ENCODE results near the gene TNFRSF8. TPM values are rescaled to one million over a fixed set of nuclear protein-coding genes. Genes with fewer than 3 reads are reported as not detected.

Gene TNFRSF8
- total RNA-seq, 1 donor from 2014 or later = 0.35 TPM

DNA sequence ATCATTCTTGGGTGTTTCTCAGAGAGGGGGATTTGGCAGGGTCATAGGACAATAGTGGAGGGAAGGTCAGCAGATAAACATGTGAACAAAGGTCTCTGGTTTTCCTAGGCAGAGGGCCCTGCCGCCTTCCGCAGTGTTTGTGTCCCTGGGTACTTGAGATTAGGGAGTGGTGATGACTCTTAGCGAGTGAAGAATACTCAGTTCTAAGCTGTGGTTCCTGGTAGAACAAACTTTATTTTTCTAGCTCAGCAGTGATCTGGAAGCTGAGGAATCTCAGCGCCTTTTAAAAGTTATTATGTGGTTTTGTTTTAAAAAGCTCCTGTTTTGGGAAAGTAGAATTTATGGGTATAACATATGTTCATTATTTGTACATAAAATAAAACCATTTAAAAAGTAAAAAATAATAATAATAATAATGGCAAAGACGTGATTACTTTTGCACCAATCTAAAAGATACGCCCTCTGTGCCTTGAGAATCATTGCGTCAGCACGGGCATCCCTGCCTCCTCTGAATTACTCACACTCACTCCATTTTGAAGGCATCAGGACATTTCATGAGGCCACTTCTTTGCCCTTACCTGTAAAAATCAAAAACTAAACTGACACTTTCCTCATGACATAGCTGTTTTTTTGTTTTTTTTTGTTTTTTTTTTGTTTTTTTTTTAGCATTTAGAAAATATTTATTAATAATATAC, 74.0 kb downstream of the TNFRSF8 start:
- DNase-seq (ENCODE audit: low read depth) = no peak
- H3K4me3 ChIP-seq (ENCODE audit: low read depth, low read length) = no peak overlapping the region
- TF ChIP-seq, protein P1, sequence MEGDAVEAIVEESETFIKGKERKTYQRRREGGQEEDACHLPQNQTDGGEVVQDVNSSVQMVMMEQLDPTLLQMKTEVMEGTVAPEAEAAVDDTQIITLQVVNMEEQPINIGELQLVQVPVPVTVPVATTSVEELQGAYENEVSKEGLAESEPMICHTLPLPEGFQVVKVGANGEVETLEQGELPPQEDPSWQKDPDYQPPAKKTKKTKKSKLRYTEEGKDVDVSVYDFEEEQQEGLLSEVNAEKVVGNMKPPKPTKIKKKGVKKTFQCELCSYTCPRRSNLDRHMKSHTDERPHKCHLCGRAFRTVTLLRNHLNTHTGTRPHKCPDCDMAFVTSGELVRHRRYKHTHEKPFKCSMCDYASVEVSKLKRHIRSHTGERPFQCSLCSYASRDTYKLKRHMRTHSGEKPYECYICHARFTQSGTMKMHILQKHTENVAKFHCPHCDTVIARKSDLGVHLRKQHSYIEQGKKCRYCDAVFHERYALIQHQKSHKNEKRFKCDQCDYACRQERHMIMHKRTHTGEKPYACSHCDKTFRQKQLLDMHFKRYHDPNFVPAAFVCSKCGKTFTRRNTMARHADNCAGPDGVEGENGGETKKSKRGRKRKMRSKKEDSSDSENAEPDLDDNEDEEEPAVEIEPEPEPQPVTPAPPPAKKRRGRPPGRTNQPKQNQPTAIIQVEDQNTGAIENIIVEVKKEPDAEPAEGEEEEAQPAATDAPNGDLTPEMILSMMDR (conservative IDR thresholded peaks at IDR 0.05; ENCODE audit: low read depth, low read length) = no peak

DNA sequence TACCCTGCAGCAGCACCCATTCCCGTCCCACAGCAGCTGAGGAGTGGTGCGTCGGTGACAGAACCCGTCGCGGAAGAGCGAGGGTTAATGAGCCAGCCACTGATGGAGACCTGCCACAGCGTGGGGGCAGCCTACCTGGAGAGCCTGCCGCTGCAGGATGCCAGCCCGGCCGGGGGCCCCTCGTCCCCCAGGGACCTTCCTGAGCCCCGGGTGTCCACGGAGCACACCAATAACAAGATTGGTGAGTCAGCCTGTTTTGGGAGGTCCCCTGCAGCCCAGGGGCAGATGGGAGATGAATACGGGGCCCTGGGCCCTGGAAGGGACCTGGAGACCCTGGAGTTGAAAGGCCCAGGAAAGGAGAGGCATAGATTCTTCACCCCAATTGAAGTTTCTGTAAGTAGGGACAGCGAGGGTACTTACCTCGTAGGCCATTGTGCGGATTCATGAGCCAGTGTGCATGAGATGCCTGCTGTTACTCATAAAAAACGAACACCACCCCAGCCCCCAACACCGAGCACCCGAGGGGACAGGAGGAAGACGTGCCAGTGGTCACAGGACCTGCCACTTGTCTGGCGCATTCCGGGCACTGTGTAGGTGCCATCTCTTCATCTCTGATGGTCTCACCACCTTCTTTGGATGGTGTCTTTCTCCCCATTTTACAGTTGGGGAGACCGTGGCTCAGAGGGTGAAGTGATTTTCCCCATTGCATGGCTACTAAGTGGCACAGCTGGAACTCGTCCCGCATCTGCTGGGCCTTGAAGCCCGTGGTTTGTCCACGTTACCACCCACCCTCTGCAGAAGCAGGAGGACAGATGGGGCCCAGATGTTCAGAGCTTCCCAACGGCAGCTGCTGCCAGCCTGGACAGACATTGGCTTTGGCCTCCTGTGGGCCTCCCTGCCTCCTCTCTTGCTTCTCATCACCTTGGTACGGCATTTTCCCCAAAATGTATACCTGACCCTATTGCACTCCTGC, 75.4 kb downstream of the TNFRSF8 start:
- no peak overlapping the region for H3K4me3 ChIP-seq (ENCODE audit: low read depth, low read length)
- no peak for DNase-seq (ENCODE audit: low read depth)
- TF ChIP-seq, protein P1 (conservative IDR thresholded peaks at IDR 0.05; ENCODE audit: low read depth, low read length) = no peak

DNA sequence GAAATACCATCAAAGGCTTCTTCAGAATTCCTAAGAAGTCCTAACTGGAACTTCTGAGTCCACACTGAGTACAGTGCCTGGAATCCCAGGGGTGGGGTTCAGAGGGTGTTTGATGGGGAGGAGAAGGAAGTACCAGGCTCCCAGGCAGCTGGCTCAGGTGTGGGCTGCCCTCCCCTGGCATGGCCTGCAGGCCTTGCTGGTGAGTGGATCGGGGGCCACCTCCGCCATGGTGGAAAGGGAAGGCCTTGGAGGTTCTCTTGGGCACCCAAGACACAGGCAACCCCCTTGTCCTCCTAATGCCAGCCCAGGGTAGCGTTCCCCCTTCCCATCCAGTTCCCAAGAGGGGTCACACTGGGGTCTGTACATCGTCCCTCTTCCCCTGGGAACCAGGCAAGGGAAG, 76.9 kb downstream of the TNFRSF8 start:
- no peak overlapping the region for H3K4me3 ChIP-seq (ENCODE audit: low read depth, low read length)
- TF ChIP-seq, protein P1 (conservative IDR thresholded peaks at IDR 0.05; ENCODE audit: low read depth, low read length) = no peak
- DNase-seq (ENCODE audit: low read depth) = no peak

DNA sequence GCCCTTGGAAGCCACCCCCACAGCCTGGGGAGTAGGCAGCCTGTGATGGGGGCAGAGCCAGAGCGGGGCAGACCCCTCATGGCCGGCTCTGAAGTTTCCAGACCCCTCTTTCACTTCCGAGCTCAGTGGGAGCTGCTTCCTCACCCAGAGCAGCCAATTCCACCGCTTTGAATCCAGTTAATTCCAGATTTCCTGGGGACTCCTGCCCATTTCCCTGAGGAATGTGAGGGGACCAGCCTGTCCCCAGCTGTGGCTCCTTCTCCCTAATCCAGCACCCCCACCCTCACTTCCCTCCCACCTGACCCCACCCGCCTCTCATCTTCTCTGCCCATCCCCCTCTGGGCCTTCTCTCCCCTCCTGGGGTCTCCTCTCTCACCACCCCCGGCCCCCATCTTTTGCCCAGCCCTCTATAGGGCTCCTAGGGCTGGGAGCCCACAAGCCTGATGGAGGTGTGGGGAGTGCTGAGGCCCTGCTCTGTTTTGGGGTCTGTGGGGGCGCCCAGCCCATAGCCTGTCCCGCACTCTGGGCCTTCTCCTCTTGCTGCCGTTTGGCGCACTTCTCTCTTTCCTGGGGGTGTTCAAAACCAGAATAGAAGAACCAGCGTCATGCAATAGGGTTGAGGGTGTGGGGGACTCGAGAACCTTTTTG, 77.5 kb downstream of the TNFRSF8 start:
- DNase-seq (ENCODE audit: low read depth) = no peak
- TF ChIP-seq, protein P1 (conservative IDR thresholded peaks at IDR 0.05; ENCODE audit: low read depth, low read length) = no peak
- no peak overlapping the region for H3K4me3 ChIP-seq (ENCODE audit: low read depth, low read length)

DNA sequence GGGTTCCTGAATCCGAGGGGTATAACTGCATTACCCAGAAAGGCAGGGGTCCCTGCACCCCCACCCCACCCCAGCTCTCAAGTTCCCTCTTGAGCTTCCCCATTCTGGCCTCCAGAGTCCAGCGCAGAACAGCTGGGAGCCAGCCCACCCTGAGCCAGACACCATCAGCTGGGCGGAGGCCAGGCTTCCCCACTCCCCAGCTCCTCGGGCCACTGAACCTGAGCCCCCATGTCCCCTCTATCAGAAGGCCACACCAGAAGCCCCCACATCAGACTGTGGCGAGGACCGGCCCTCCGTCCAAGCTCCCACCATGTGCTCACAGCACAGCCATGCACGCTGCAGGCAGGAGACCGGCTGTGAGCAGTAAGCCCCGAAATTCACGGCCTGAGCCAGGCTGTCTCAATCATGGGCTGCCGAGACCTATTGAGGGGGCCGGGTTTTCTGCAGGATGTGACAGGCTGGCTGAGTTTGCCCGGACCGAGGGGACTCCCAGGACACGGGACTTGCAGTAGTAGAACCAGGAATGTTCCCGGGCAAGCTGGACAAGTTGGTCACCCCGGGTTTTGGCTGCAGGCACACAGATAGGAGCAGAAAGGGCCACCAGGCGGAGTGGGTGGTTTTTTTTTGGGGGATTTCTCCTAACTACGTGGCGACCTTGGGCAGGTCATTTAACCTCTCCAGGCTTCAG, 78.2 kb downstream of the TNFRSF8 start:
- TF ChIP-seq, protein P1 (conservative IDR thresholded peaks at IDR 0.05; ENCODE audit: low read depth, low read length) = no peak
- DNase-seq (ENCODE audit: low read depth) = no peak
- no peak overlapping the region for H3K4me3 ChIP-seq (ENCODE audit: low read depth, low read length)

DNA sequence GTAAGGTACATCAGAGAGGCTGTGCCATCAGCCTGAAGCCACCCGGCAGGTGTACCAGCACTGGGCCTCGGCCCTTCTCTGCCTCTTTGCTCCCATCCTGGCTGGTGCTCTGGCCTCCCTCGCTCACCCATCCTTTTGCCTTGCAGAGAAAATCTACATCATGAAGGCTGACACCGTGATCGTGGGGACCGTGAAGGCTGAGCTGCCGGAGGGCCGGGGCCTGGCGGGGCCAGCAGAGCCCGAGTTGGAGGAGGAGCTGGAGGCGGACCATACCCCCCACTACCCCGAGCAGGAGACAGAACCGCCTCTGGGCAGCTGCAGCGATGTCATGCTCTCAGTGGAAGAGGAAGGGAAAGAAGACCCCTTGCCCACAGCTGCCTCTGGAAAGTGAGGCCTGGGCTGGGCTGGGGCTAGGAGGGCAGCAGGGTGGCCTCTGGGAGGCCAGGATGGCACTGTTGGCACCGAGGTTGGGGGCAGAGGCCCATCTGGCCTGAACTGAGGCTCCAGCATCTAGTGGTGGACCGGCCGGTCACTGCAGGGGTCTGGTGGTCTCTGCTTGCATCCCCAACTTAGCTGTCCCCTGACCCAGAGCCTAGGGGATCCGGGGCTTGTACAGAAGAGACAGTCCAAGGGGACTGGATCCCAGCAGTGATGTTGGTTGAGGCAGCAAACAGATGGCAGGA, 79.2 kb downstream of the TNFRSF8 start:
- H3K4me3 ChIP-seq (ENCODE audit: low read depth, low read length) = no peak overlapping the region
- DNase-seq (ENCODE audit: low read depth) = no peak
- TF ChIP-seq, protein P1 (conservative IDR thresholded peaks at IDR 0.05; ENCODE audit: low read depth, low read length) = no peak
